HG03575 (cell line): ENCODE measurements around the gene TLX2.
"Not testable (repeated sequence)": the region's sequence is repeated elsewhere in the genome, so short reads cannot be mapped to it uniquely, and the experiment has no call there.

ENCODE experiments used
- ATAC-seq: cut with Tn5 transposase; IDR thresholded peaks from one replicate; pipeline ENCODE4 v1.9.1; 2021; ENCODE audit not compliant: unreplicated experiment, insufficient number of reproducible peaks, low FRiP score; ENCODE audit errors: extremely low read depth

The TLX2 gene

GRCh38 chr2:74551530-74551929, 37.3 kb downstream of the TLX2 start:
- no peak for ATAC-seq

- ATAC-seq: no peak
Measured at GRCh38 chr2:74551942-74552913, 38.0 kb downstream of the TLX2 start.

- no peak for ATAC-seq
Measured at GRCh38 chr2:74552914-74553811, 38.9 kb downstream of the TLX2 start.

DNA sequence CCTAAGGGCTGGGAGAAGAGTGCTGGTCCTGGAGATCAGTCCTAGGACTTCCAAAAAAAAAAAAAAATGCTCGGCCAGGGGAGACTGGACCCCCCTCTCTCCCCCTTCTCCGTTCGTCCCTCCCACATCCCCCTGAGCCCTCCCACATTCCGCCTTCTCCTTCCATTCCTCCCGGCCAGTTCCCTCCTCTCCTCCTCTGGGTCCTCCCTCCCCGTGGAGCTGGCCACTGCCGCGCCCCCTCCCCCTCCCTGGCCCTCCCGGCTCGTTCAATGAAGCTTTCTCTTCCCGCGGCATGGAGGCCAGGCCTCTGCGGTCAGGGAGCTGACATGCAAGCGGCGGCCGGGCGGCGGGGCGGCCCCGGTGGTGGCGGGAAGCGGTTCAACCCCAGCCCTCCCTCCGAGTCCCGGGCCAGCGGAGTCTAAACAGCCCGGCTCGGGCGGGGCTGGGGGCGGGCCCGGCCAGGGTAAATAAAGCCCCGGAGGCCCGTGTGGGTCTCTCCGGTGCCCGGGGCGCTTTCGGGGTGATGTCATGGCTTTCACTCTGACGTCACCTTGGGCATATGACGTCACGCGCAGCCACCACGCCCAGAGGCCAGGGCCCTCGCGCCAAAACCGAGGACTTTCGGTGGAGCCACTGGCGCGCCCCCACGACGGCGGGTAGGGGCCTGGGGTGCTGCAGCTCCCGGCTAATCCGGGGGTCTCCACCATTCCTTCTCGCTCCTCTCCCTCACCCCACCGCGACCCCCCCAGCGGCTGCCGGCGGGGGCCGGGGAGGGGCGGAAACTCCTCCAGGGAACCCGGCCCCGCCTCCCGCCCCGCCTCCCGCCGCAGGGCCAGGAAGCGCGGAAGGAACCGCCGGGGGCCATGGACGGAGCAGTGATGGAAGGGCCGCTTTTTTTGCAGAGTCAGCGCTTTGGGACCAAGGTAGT, 39.9 kb downstream of the TLX2 start, which contains the start of the genes DOK1 and LOXL3:
DOK1 (plus strand) TSS at position 829 of the 928 bp plus-strand sequence; CDS start at position 864, 35 bp downstream.
LOXL3 (minus strand) TSS at position 51 of the 928 bp plus-strand sequence. CDS start 1,308 bp downstream, outside the sequence.
- no peak for ATAC-seq

GRCh38 chr2:74554820-74555531, 40.7 kb downstream of the TLX2 start:
- no peak for ATAC-seq

DNA sequence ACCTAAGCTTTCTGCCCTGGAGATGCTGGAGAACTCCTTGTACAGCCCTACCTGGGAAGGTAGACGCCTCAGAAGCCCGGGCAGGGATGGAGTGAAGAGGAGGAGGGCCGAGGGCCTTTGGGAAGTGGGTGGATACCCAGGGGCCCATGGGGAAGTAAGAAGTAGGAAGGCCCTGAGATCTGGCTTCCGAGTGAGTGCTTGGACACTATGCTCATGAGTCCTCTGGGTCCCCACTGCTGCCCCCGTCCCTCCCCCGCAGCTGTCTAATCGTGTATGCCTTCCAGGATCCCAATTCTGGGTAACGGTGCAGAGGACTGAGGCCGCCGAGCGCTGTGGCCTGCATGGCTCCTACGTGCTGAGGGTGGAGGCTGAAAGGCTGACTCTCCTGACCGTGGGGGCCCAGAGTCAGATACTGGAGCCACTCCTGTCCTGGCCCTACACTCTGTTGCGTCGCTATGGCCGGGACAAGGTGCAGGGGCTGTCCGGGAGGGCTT, 41.4 kb downstream of the TLX2 start:
- ATAC-seq: no peak

GRCh38 chr2:74556159-74556558, 41.9 kb downstream of the TLX2 start:
- no peak for ATAC-seq

- no peak for ATAC-seq
Measured at GRCh38 chr2:74556831-74557370, 42.7 kb downstream of the TLX2 start.

GRCh38 chr2:74558284-74559230, 44.3 kb downstream of the TLX2 start:
- ATAC-seq: no peak

DNA sequence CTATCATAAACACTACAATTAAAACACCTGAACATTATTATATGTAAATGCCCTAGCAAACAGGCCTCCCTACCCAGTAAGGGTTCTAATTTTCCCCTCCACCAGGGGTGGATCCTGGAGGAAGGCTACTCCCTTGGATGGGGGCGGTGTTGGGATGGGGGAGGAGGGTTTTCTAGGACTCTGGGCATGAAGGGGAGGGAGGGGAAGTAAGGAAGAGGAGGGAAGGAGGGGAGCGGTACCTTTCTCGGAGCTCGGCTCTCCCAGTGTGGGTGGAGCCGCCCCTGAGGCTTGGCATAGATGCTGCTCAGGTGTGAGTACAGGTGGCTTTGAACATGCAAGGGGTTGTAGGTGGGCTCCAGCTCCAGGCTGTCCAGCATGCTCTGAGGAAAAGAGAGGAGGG, 45.7 kb downstream of the TLX2 start:
- ATAC-seq: no peak

- no peak for ATAC-seq
Measured at GRCh38 chr2:74560591-74560990, 46.3 kb downstream of the TLX2 start.

GRCh38 chr2:74561022-74561421, 46.8 kb downstream of the TLX2 start:
- not testable (repeated sequence) for ATAC-seq

GRCh38 chr2:74562126-74562775, 48.0 kb downstream of the TLX2 start:
- ATAC-seq: no peak

- no peak for ATAC-seq
Measured at GRCh38 chr2:74564222-74564621, 50.0 kb downstream of the TLX2 start.

DNA sequence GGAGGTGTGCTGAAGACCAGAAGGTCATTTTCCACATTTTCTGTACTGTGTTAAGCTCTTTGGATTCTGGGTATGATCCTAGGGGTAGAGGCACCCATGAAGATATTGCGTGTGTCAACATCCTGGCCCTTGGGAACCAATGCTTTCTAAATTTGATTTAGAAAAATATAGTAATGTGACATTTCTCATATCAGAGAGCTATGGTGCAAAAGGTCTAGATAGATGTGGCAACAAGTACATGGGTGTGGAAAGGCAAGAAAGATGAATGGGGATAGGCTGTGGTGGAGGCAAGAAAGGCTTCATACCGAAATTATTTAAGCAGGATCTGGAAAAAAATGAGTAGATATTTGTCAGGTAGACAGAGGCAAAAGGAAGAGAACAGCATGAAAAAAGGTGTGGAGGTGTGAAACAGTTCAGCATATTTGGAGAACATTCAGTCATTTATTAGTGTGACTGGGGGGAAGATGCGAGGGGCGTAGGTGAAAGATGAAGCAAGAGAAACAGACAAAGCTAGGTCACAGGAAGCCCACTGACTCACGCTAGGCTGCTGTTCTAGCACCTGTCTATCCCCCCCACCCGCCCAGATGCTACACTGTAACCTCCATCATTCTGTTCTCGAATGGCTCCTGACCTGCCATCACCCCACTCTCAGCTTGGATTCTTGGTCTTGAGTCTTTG, 52.0 kb downstream of the TLX2 start:
- no peak for ATAC-seq

GRCh38 chr2:74566754-74567085, 52.5 kb downstream of the TLX2 start:
- ATAC-seq: no peak
